GM18519 (cell line): ENCODE measurements around the gene SLC12A8.

Source experiments
- ATAC-seq: cut with Tn5 transposase; IDR thresholded peaks from one replicate; pipeline ENCODE4 v1.9.1; 2021; ENCODE audit warnings: mild to moderate bottlenecking, moderate library complexity; ENCODE audit not compliant: unreplicated experiment, low FRiP score

The SLC12A8 gene

GRCh38 chr3:125157183-125157582 lies 55.4 kb downstream of the SLC12A8 start:
- ATAC-seq, result no peak

DNA sequence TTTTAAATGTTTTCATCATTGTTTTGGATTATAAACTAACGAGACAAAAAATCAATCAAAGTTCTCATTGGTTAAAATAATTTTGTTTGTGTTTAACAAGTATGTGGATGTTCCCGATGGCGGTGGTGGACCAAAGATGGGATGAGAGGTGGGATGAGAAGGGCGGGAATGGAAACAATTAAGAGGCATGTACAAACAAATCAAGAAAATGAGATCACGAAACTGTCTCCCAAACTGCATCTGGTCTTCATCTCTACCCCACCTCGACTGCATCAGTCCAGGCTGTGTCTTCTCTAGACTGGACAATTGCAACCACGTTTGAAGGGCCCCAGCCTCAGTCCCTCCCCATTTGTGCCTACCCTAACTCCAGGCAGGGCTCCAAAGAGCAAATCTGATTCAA lies 56.1 kb downstream of the SLC12A8 start:
- ATAC-seq, result no peak

DNA sequence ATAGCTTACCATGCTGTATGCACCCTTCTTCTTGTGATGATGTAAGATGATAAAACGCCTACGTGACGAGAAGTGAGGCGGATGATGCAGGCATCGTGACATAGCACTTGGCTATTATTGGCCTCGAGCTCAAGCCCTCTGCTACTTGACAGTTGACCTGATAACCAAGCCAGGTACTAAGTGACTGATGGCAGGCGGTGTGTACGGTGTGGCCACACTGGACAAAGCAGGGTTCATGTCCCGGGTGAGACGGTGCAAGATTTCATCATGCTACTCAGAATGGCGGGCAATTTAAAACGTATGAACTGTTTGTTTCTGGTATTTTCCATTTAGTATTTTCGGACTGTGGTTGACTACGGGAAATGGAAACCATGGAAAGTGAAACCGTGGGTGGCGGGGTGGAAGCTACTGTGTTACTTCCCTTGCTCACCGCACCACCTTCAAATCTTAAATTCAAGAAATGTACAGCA lies 57.7 kb downstream of the SLC12A8 start:
- ATAC-seq, result no peak

GRCh38 chr3:125154110-125154509 lies 58.4 kb downstream of the SLC12A8 start:
- ATAC-seq, result no peak

DNA sequence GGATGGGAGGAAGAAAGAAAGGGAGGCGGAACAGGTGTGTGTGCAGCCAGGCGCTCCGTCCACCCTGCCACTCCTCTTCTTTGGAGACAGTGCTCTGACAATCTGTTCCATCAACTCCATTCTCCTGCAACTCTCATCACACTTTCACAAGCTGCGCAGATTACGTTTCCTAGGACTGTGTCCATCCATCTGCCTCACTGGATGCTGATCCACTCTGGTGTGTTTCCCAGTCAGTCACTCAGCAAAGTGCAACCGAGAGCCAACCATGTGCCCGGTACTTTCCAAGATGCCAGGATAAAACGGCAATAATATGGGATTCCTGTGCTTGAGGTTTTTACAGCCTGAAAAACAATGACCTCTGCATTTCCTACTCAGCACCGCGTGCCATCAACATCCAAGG lies 59.6 kb downstream of the SLC12A8 start:
- ATAC-seq, result no peak

GRCh38 chr3:125151916-125152315 lies 60.6 kb downstream of the SLC12A8 start:
- ATAC-seq, result no peak

GRCh38 chr3:125151442-125151817 lies 61.1 kb downstream of the SLC12A8 start:
- no peak for ATAC-seq

DNA sequence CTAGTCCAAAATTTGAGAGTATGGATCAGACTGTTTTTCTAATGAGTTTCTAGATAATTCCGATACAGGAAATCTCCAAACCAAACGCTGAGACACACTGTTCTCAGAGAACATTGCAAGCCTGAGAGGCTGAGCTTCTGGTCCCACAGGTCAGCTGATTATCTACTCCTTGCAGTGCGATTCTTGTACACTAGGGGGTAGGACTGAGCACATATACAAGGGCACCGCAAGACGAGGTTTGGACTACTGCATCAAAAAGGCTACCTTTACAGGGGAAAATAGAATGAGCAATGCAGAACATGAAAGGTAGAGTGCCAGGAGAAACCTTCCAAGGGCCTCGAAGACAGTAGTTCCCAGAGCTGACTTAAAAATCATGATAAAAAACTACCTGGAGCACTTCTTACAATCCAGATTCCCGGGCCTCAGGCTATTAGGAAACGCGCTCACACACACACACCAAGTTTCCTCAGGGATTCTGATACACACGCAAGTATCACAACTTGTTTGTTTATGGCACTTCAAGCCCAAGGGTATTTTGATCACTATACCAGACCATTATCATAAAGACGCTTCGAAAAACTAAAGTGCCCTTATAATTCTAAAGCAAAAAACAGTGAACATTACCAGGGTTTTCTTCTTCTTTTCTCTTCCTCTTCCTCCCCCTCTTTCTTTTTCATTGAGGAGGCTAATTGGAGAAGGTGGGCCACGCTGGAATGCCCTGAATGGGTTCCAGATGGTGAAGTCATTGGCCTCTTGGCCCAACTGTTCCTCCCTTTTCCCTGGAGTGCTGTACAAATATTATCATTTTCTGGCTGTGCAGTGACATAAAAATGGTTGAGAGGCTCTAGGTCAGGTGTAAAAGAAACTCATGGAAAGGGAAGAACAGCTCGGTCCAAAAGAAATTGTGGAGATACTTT lies 61.8 kb downstream of the SLC12A8 start:
- no peak for ATAC-seq

DNA sequence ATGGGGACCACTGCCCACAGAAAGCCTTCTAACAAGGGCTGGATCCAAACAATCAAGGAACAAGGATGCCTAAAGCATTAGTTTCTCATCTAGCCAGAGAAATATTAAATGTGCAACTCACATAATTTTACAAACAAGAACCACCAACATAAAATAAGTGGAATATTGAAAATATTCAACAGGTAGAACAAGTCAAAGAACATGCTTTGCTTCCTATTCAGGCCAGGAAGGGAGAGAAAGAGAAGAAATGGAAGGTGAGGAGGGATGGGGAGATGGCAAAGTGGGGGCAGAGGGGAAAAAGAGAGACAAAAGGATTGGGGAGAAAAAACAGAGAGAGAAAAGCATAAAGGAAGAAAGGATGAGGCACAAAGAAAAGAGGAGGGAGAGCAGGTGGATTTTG lies 63.1 kb downstream of the SLC12A8 start:
- no peak for ATAC-seq

- no peak for ATAC-seq
Observed at GRCh38 chr3:125148836-125149235, 63.7 kb downstream of the SLC12A8 start.

DNA sequence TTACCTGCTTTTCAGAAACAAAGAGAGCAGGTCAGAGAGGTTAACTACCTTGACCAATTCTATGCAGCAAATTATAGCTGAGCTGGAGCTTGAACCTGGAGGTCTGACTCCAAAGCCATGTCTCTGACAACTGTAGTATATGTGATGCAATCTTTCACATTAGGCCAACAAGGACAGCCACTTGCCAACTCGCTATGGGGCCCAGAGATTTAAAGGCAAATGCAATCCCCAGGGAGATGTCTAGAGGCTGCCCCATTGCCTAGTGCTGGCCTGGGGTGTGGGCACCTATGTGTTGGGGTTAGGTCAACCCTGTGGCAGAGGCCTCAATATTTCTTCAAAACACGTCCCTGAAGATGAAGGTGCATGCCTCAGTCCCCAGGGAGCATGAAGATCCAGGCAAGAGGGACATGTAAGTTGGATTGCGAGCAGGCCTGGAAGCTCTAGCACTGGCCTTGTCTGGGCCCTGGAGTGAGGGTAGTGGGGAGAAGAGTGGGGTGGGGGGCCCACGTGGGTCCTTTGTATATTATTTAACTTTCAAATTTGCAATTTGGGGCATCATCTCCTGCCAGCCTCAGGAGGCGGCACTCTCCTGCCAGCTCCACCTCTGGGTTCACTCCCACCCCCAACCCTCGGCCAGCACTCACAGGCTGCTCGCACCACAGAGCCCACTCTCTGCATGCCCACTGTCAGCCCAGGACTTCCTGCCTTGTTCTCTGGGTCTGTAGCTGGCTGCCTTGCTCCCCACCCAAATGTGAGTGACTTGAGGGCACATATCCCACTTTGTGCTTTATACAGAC lies 64.3 kb downstream of the SLC12A8 start:
- no peak for ATAC-seq

GRCh38 chr3:125147491-125147820 lies 65.1 kb downstream of the SLC12A8 start:
- no peak for ATAC-seq

DNA sequence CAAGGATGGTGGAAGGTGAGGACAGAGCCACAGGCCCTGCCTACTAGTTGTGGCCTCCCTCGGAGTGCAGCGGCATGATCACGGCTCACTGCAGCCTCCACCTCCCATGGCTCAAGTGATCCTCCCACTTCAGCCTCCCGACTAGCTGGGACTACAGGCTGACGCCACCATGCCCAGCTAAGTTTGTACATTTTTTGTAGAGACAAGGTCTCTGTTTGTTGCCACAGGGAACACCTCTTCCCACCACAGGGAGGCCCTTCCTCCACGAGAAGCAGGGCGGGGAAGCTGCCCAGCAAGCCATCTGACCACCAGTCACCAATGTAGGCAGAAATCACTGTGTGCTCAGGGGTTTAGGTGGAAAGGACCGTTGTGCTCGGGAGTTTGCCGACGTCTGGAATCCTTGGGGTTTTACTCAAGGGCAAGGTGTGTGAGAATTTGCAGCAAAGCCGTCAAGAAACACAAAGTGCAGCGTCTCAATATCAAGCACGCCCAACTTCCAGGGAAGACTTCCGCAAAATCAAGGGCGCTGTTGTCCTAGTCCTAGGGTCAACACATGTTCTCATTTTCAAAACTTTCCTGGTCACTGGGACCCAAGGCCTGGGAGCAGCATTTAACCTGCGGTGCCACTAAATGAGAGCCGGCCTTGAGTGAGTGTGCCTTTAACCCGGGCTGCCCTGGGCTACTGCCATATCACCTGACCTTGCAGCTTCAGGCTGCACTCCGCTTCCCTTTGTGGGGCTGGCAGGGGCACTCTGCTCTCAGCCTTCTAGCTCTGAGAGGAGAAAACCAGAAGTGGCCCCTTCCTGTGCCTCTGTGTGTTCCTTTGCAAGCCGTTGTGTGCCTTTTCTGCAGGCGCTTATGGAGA lies 65.7 kb downstream of the SLC12A8 start:
- ATAC-seq, result no peak

DNA sequence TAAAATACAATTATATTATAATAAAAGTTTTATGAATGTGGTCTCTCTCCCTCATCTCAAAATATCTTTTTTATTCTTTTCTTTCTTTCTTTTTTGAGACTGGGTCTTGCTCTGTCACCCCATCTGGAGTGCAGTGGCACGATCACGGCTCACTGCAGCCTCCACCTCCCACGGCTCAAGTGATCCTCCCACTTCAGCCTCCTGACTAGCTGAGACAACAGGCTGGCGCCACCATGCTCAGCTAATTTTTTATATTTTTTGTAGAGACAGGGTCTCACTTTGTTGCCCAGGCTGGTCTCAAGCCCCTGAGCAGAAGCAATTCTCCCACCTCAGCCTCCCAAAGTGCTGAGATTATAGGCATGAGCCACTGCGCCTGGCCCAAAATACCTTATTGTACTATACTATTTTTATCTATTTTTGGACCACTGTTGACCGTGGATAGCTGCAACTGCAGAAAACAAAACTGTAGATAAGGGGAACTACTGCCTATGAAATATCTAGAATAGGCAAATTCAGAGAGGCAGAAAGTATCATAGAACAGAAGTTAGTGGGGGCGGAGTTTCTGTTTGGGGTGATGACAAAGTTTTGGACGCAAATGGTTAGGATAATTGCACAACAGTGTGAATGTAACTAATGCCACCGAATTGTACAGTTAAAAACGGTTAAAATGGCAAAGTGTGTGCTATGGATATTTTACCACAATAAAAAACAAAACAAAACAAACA lies 66.6 kb downstream of the SLC12A8 start:
- ATAC-seq, result no peak

DNA sequence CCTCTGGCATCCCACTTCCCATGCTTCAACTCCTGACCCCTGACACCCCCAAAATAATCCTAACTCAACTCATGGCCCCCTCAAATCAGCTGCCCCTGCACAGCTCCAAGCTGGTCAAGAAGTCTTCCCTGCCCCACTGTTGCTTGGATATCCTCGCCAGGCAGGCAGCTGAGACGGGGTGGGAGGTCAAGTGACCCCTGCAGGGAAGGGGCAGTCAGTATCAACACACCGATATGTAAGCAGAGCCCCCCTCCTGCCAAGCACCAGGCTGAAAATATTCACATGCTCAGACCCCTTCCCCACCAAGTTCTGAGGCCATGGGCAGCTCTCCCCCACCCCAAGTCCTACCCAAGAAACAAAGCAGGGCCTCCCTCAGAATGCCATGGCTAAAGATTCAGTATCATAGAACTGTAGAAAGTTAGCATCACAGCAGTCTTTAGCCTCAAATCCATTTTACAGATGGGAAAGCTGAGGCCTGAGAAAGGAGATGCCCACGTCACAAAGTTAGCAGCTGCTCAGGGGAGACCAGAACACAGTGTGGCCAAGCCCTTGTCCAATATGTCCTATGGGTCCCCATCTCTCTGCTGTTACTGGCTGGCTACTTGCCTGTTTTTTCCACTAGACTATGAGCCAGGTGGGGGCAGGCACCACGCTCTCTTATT lies 67.8 kb downstream of the SLC12A8 start:
- no peak for ATAC-seq

DNA sequence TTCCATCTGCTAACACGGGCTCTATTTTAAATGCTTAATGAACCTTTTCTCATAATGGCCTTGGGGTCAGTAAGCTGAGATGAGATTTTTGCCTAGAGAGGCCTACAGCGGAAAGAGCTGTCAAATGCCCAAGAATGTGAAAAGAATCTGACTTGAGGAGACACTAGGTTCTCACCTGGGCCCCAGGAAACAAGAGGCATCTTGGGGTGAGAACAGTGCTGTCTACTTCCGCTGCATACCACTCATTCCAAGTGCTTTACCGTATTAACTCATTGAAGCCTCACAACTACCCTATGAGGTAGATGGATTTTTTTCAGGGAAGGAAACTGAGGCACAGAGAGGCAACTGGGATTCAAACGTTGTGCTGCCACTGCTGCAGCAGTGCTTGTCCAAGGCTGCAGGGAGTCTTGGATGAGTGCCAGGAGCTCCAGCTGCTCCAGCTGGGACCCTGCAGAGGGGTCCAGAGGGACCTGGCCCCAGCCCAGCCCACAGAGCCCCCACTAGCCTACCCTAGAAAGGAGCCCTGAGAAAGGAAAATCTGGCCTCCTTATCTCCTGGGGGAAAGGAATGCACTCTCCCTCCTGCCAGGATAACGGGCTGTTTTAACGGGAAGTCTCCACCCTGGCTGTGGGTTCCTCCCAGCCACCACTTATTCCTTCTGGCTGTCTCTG lies 68.4 kb downstream of the SLC12A8 start:
- ATAC-seq, result no peak

DNA sequence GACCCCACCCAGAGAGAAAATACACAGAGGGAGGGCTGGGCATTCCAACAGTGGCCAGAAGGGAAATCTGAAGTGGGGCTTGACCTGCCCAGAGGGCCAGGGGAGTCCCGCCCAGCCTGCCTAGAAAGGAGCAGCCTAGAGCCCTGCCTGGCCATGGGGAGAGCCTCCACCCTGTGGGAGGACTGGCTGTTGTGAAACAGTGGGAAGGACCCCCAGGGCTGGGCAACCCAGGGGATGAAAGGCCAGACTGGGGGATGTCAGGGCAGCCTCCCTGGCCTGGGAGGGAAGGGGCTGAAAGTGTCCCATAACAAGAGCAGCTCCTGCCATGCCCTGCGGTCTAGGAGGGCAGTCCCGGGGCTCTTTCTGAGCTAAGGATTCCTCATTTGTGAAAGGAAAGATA lies 69.0 kb downstream of the SLC12A8 start:
- ATAC-seq, result no peak

DNA sequence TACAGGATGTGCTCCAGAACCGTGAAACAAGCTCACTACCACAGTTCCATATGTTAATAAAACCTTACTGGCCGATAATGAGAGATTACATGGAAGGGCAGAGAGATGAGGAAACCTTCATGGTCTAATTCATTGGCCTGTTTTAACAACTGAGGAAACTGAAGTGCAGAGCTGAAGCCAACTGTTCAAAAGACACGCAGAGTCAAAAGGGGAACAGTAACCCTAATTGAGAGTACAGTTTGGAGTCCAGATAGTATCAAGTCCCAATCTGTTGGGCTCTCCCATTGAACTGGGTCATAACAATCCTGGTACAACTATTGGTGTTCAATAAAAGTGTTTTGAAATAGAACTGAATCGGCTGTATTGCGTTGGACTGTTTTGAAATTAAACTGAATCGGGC lies 69.6 kb downstream of the SLC12A8 start:
- no peak for ATAC-seq

GRCh38 chr3:125142420-125142778 lies 70.1 kb downstream of the SLC12A8 start:
- ATAC-seq, result no peak
